ENCODE results near the gene IFFO2. TPM values are rescaled to one million over a fixed set of nuclear protein-coding genes. Genes with fewer than 3 reads are reported as not detected.
A peak's percentile ranks its signal among the peaks of the same experiment; 100 is the strongest.

The IFFO2 gene
- total and polyA plus RNA-seq, 2 donors (not counting 1 experiment from before 2014, with no cell fraction given) = 5.8 to 10.4 TPM

DNA sequence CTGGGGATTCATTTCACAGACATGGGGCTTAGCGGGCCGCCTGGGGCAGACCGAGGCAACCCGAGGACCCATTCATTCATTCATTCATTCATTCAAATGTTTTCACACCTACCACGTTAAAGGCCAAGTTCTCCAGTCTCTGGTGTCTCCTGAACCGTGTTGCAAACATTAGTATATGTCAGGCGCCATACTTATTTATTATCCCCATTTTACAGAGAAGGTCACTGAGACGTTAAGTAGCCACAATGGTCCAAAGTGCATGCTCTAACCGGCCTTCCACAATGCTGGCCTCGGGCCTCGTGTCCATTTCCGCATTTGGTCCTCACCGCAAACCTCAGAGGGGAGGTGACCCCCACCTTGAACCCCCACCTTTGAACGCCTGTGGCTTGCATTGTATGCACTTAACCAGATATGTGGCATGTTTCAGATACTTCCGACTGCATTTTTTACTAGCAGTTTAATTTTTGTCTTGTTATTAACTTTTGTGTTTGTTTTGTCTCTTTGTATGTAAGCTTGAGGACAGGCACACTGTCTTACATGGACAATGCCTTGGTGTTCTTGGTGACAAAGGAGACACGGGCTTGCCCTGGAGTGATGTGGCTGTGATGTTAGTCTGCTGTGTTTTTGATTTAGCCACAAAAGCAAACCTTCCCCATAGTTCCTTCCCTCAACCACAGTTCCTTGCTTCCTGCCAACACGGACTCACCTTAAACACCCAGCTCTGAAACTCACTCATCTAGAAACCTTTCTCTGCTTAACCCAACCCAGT, 1.2 kb upstream of the IFFO2 start:
- peaks cover 32% of the 10 kb centered on the region for H3K79me2 ChIP-seq (ENCODE audit: control insufficient read depth, insufficient read depth, low read length)

DNA sequence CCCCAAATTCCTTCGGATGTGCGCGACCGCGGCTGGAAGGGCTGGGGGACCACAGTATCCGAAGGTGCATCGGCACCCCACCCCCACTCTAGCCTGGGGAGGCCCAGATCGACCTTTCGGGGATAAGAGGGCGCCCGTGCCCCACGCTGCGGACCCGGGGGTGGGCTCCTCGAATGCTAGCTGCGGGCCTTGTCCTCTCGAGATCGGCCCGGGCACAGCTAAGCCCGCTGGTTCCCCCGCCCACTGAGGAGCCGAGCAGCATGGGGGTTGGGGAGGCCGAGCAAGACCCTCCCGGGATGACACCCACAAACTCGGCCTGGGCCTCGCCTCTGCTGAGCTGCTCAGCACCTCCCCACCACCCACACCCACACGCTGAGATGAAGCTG, 653 bp upstream of the IFFO2 start:
- Histone ChIP-seq H3K27ac (ENCODE audit: insufficient read depth, low read length) (no peak overlapping the region), H4K20me1 (ENCODE audit: control insufficient read depth, extremely low read depth, insufficient read depth, low read length) (no peaks in the 10 kb centered on the region), H3K4me1 (ENCODE audit: control insufficient read depth, extremely low read depth, insufficient read depth, low read length) (peaks cover 7% of the 10 kb centered on the region), H2AFZ (ENCODE audit: low read length) (peak overlapping the region; percentile 67), H3K4me3 (replicated peaks in 1 of 4; ENCODE audit: control extremely low read depth in 1 of 4, insufficient read depth in 1 of 4, low read depth in 3 of 4, low read length in 4 of 4) (peak overlapping the region; percentile 50 to 67 (median 60)), H3K79me2 (ENCODE audit: control insufficient read depth, insufficient read depth, low read length) (peaks cover 38% of the 10 kb centered on the region), H3K9me3 (ENCODE audit: control insufficient read depth, insufficient read depth, low read depth, low read length) (no peaks in the 10 kb centered on the region), H3K27me3 (ENCODE audit: control insufficient read depth, insufficient read depth, low read length) (peaks cover 3% of the 10 kb centered on the region), H3K9ac (ENCODE audit: insufficient read depth, low read length) (peak overlapping the region; percentile 69), H3K36me3 (ENCODE audit: control insufficient read depth, insufficient read depth, low read length) (no peaks in the 10 kb centered on the region), H3K4me2 (ENCODE audit: extremely low read depth, insufficient read depth, low read length) (peak overlapping the region; percentile 36)
- no peak for DNase-seq (ENCODE audit: low read depth in 2 of 2)
- no peak for TF ChIP-seq EZH2 (IDR thresholded peaks at IDR 0.05; ENCODE audit: low read length, missing control alignments)
- TF ChIP-seq CTCF (conservative IDR thresholded peaks at IDR 0.05 in 1 of 2, IDR thresholded peaks at IDR 0.05 in 1 of 2; ENCODE audit: low read depth in 1 of 2, low read length in 2 of 2) = no peak

More for the DNA sequence above, 1.2 kb upstream of the IFFO2 start:
- peak in 1 of 2 donors; percentile 50 for DNase-seq (ENCODE audit: low read depth in 2 of 2)
- H4K20me1 ChIP-seq (ENCODE audit: control insufficient read depth, extremely low read depth, insufficient read depth, low read length) = no peaks in the 10 kb centered on the region
- no peak overlapping the region for H2AFZ ChIP-seq (ENCODE audit: low read length)
- H3K27me3 ChIP-seq (ENCODE audit: control insufficient read depth, insufficient read depth, low read length) = peaks cover 3% of the 10 kb centered on the region
- H3K36me3 ChIP-seq (ENCODE audit: control insufficient read depth, insufficient read depth, low read length) = no peaks in the 10 kb centered on the region
- no peak overlapping the region for H3K4me3 ChIP-seq (replicated peaks in 1 of 4; ENCODE audit: control extremely low read depth in 1 of 4, insufficient read depth in 1 of 4, low read depth in 3 of 4, low read length in 4 of 4)
- H3K4me2 ChIP-seq (ENCODE audit: extremely low read depth, insufficient read depth, low read length) = peak overlapping the region; percentile 36
- H3K9ac ChIP-seq (ENCODE audit: insufficient read depth, low read length) = peak overlapping the region; percentile 69
- peaks cover 7% of the 10 kb centered on the region for H3K4me1 ChIP-seq (ENCODE audit: control insufficient read depth, extremely low read depth, insufficient read depth, low read length)
- H3K9me3 ChIP-seq (ENCODE audit: control insufficient read depth, insufficient read depth, low read depth, low read length) = no peaks in the 10 kb centered on the region
- no peak overlapping the region for H3K27ac ChIP-seq (ENCODE audit: insufficient read depth, low read length)
- no peak for TF ChIP-seq CTCF (conservative IDR thresholded peaks at IDR 0.05 in 1 of 2, IDR thresholded peaks at IDR 0.05 in 1 of 2; ENCODE audit: low read depth in 1 of 2, low read length in 2 of 2)
- TF ChIP-seq EZH2 (IDR thresholded peaks at IDR 0.05; ENCODE audit: low read length, missing control alignments) = no peak

GRCh38 chr1:18955441-18956192, 859 bp downstream of the IFFO2 start:
- no peaks in the 10 kb centered on the region for H4K20me1 ChIP-seq (ENCODE audit: control insufficient read depth, extremely low read depth, insufficient read depth, low read length)
- H3K27ac ChIP-seq (ENCODE audit: insufficient read depth, low read length) = peak overlapping the region; percentile 31
- peak overlapping the region; percentile 53 for H3K4me2 ChIP-seq (ENCODE audit: extremely low read depth, insufficient read depth, low read length)
- peaks cover 53% of the 10 kb centered on the region for H3K79me2 ChIP-seq (ENCODE audit: control insufficient read depth, insufficient read depth, low read length)
- H3K4me3 ChIP-seq (replicated peaks in 1 of 4; ENCODE audit: control extremely low read depth in 1 of 4, insufficient read depth in 1 of 4, low read depth in 3 of 4, low read length in 4 of 4) = peak overlapping the region; percentile 64 to 77 (median 74)
- H3K27me3 ChIP-seq (ENCODE audit: control insufficient read depth, insufficient read depth, low read length) = peaks cover 3% of the 10 kb centered on the region
- DNase-seq (ENCODE audit: low read depth in 2 of 2) = no peak
- TF ChIP-seq CTCF (conservative IDR thresholded peaks at IDR 0.05 in 1 of 2, IDR thresholded peaks at IDR 0.05 in 1 of 2; ENCODE audit: low read depth in 1 of 2, low read length in 2 of 2) = no peak
- no peak for TF ChIP-seq EZH2 (IDR thresholded peaks at IDR 0.05; ENCODE audit: low read length, missing control alignments)
- no peak overlapping the region for H2AFZ ChIP-seq (ENCODE audit: low read length)
- H3K4me1 ChIP-seq (ENCODE audit: control insufficient read depth, extremely low read depth, insufficient read depth, low read length) = peaks cover 19% of the 10 kb centered on the region
- H3K9ac ChIP-seq (ENCODE audit: insufficient read depth, low read length) = peak overlapping the region; percentile 73
- H3K36me3 ChIP-seq (ENCODE audit: control insufficient read depth, insufficient read depth, low read length) = no peaks in the 10 kb centered on the region
- no peaks in the 10 kb centered on the region for H3K9me3 ChIP-seq (ENCODE audit: control insufficient read depth, insufficient read depth, low read depth, low read length)
